GM21723 (cell line): ENCODE data around the gene COBL.

Experiments
- ATAC-seq: cut with Tn5 transposase; IDR thresholded peaks from one replicate; pipeline ENCODE4 v1.9.1; 2021; ENCODE audit warnings: mild to moderate bottlenecking, moderate library complexity; ENCODE audit not compliant: unreplicated experiment

COBL gene

GRCh38 chr7:51126813-51127617 is 189.6 kb downstream of the COBL start:
- ATAC-seq = no peak

DNA sequence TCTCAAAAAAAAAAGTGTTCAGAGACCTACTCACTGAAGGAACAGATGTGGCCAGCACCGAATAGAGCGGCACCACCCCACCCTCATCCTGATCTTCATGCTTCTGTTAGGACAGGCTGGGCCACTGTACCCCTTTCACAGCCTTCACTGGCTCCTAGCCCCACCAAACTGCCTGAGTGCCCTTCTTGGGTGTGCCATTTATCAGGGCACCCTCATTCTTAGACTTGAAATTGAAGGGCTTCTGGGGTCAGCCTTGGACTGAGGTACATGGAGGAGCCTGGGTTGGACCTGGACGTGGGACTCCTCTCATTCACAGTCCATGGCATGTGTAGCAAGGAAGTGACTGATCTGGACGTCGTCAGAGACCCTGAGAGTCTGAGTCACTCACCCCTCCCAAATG is 190.3 kb downstream of the COBL start:
- ATAC-seq = no peak

GRCh38 chr7:51124321-51124720 is 192.3 kb downstream of the COBL start:
- no peak for ATAC-seq

DNA sequence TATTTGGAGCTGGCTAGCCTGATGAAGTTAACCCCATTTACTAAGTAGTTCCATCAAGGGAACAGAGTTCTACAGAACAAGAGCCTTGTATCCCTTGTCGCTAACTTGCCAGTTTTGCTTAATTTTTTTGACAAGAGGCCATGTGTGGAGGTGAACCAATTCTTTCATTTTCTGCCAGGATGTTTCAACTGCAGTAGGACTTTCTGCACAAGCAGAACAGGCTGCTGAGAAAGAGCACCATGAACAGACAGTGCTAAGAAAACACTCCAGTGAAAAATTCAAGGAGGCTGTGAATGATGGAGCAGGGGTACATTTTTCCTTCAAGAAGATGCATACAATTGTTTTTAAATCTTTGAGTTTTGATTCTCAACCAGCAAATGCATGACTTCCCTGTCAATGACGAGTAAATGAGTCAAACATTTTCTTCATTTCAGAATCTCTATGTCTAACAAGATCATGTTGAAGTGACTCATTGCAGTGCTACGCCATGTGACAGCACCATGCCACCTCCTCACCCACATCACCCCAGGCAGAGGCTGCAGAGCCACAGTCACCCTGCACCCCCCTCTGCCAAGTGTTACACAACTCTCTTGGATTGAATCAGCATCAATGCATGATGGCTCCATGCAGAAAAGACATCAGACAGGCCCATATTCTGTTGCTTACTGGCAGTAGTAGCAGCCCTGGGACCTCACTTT is 193.1 kb downstream of the COBL start:
- no peak for ATAC-seq

GRCh38 chr7:51121931-51122425 is 194.6 kb downstream of the COBL start:
- no peak for ATAC-seq

- ATAC-seq = no peak
These were observed 195.4 kb downstream of the COBL start for GRCh38 chr7:51121036-51121790.

GRCh38 chr7:51118628-51119027 is 198.0 kb downstream of the COBL start:
- ATAC-seq = no peak

DNA sequence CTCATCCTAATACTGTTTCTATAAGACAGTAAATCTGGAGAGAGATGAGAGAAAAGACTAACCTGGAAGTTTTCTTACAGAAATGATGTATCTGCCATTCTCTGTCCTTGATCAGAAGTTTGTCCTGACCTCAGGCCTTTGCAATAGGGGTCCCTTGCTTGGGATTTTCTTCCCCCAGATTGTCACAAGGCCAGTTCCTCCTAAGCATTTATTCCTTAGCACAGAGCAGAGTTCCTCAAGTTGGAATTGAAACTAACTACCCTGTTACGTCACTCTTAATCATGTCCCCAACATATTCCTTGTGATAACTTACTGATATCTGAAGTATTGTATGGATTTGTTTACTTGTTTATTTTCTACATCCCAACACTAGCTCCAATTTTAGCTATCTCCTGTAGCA is 202.1 kb downstream of the COBL start:
- no peak for ATAC-seq

DNA sequence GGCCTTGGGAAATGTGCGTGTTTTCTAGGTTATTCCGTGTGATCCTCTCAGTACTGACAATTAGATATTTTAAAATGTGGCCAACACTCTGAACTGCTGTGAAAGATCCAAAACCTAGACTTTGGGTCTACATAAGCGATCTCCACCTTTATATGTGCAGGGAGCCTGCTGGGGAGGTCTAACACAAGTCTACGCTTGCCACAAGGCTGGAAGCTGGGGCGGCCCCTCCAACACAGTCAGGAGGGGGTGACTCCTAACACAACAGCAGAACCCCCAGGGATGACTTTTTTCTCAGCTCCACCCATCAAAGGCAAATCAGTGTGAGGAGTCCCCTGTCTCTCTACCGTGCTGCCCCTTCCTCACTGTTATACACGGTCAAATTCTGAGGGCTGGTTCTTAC is 202.6 kb downstream of the COBL start:
- ATAC-seq = no peak

DNA sequence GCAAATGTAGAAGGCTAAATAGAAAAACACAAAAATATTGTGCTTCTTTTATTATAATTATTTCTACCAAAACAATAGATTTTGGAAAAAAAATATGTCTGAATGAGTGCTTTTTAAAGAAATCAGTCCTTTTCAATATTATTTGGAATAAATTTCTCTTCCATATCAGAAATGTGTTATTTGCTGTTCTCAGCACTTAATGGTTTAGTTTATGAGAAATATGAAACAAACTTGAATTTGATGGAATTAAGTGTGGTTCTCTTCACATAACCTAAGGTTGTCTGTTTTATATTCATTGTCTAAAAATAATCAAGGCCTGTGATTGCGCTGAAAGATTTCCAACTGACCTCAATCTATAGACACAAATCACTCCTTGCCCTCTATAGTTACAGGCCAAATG is 203.0 kb downstream of the COBL start:
- ATAC-seq = no peak

- ATAC-seq = no peak
These were observed 205.2 kb downstream of the COBL start for GRCh38 chr7:51111241-51111940.

GRCh38 chr7:51108134-51108533 is 208.5 kb downstream of the COBL start:
- ATAC-seq = no peak

DNA sequence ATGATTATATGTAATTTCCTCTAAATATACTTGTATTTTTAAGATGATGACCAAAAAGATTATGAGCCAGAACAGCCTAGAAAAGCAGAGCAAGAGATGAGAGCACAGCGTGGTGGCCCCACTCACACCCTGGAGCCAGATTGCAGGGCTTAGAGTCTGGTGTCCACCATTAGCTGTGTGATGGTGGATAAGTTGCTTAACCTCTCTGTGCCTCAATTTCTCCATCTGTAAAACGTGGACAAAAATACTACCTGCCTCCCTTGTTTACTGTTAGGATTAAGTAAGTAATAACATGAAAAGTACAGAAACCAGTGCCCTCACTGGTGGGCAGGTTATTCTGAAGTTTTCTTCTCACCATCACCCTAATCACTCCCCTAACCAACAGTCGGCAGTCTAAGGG is 212.3 kb downstream of the COBL start:
- no peak for ATAC-seq

DNA sequence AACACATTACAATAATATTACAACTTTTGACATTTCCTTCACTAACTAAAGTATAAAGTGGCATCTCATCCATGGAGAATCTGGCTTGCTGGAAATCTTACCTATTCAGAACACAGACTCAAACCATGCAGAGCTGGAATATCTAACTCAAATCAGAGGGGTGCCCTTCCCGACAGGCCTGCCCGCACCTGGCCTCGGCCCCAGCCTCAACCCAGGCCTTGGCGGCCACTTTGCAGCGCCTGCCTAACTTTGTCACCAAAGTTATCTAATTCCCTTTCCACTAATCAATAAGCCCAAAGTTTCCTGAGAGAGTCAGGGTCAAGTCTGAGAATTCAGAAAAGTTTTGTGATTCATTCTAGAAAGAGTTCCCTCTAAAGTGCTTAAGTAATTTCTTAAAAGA is 212.9 kb downstream of the COBL start:
- no peak for ATAC-seq

- ATAC-seq = no peak
These were observed 213.8 kb downstream of the COBL start for GRCh38 chr7:51102828-51103227.

GRCh38 chr7:51101111-51101757 is 215.4 kb downstream of the COBL start:
- ATAC-seq = no peak

GRCh38 chr7:51090411-51090810 is 226.2 kb downstream of the COBL start:
- no peak for ATAC-seq

GRCh38 chr7:51085034-51085692 is 231.4 kb downstream of the COBL start:
- ATAC-seq = no peak

DNA sequence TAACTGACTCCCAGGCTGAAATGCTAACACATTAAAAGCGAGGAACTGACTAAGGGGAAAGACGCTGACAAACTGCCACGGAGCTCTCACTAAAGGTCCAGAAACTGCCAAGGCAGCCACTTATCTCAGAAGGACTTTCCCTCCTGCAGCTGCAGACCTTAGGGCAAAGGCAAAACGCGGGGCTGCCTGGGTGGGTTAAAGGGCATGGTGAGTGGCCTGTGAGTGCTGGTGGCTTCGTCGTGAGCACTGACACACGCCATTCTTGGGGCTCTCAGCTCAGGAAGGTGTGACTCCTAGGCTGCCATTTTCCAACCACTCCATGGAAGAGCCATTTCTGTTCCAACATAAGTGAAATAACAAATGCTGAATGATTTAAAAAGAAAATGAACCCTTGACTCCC is 232.5 kb downstream of the COBL start:
- ATAC-seq = no peak

DNA sequence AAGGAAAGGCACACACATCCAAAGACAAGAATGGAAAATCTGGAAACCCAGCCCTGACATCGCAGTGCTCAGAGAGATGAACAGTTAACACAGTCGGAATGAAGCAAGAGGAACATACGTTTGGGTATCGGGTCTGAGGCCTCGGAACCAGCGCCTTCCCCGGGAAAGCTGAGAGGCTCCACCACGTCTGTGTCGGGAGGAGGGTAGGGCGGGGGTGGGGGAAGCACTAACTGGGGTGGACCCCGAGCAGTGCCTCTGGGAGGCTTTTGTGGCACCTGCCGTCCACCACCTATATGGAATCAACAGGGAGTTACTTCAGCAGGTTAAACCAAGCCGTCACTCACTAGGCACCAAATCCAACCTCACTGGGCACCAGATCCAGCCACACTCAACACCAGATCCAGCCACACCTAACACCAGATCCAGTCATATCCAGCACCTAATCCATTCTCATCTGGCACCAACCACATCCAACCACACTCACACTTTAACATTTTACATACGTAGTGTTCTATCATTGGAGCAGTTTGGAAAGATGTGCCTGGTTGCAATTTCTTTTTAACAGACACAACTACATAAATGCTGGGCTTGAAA is 233.6 kb downstream of the COBL start:
- no peak for ATAC-seq
